ENCODE measurements around the gene GATAD2B.
"Not testable (repeated sequence)": the region's sequence is repeated elsewhere in the genome, so short reads cannot be mapped to it uniquely, and the experiment has no call there.

GATAD2B gene

DNA sequence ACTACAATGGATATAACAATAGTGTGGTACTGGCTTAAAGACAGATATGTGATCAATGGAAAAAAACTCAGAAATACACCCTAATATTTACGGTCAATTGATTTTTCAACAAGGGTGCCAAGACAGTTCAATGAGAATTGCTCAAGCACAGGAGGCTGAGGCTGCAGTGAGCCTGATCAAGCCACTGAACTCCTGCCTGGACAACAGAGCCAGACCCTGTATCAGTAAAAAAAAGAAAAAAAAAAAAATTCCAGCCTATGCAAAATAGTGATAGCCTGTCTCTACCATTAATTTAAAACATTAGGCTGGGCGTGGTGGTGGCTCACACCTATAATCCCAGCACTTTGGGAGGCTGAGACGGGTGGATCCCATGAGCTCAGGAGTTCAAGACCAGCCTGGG lies 77.6 kb downstream of the GATAD2B start:
- H3K27ac ChIP-seq = no peak overlapping the region
- no peak for DNase-seq (ENCODE audit: low read depth, low spot score)

DNA sequence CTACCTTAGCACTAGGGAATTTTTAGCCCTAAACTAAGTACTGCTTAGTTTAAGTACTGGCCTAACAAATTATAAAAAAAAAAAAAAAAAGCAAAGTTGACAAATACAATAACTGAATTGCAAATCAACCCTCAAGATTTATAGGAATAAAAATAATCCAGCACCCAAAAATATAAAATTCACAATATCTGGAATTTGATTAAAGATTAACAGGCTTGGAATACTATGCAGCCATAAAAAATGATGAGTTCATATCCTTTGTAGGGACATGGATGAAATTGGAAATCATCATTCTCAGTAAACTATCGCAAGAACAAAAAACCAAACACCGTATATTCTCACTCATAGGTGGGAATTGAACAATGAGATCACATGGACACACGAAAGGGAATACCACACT lies 78.4 kb downstream of the GATAD2B start:
- DNase-seq (ENCODE audit: low read depth, low spot score); H3K27ac ChIP-seq: not testable (repeated sequence)

DNA sequence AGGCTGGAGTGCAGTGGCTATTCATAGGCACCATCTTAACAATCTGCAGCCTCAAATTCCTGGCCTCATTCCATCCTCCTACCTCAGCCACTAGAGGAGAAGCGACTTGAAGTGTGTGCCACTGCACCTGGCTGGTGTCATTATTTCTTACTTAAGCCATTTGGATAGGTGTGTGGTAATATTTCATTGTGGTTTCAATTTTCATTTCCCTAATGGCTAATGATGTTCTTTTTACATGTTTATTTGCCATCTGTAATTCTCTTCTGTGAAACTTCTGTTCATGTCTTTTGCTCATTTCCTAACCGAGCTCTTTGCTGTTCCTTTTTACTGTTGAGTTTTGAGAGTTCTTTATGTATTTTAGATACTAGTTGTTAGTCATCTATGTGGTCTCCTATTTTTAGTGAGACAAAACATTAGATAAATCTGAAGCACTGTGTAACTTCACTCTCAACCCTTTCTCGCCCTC lies 80.7 kb downstream of the GATAD2B start:
- no peak for DNase-seq (ENCODE audit: low read depth, low spot score)
- H3K27ac ChIP-seq = no peak overlapping the region

DNA sequence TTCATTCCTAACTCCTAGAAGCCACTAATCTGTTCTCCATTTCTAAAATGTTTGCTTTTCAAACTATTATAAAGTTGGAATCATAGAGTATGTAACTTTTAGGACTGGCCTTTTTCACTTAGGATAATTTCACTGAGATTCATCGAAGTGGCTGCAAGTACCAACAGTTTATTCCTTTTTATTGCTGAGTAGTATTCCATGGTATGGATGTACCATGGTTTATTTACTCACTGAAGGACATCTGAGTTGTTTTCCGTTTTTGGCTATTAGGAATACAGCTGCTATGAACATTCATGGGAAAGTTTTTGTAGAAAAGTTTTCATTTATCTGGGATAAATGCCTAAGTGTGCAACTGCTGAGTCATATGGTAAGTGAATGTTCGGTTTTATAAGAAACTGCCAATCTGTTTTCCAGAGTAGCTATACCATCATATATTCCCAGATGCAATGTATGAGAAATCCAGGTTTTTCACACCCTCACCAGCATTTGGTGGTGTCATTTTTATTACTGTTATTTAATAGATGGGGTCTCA lies 81.2 kb downstream of the GATAD2B start:
- no peak for DNase-seq (ENCODE audit: low read depth, low spot score)

DNA sequence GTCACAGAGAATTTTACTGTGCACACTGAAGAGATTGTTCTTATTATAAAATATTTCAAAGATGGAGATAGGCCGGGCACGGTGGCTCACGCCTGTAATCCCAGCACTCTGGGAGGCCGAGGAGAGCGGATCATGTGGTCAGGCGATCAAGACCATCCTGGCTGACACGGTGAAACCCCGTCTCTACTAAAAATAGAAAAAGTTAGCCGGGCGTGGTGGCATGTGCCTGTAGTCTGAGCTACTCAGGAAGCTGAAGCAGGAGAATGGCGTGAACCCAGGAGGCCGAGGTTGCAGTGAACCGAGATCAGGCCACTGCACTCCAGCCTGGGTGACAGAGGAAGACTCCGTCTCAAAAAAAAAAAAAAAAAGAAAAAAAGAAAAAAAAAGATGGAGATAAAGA lies 82.0 kb downstream of the GATAD2B start:
- not testable (repeated sequence) for H3K27ac ChIP-seq; DNase-seq (ENCODE audit: low read depth, low spot score)

More for the DNA sequence above, 81.2 kb downstream of the GATAD2B start:
- H3K27ac ChIP-seq = no peak overlapping the region

DNA sequence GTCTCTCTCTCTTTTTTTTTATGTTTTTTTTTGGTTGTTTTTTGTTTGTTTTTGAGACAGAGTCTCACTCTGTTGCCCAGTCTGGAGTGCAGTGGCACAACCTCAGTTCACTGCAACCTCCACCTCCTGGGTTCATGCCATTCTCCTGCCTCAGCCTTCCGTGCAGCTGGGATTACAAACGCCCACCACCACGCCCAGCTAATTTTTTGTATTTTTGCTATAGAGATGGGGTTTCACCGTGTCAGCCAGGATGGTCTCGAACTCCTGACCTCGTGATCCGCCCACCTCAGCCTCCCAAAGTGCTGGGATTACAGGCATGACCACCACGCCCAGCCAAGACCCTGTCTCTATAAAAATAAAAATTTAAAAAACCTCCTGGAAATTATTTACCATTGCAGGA lies 88.8 kb downstream of the GATAD2B start:
- not testable (repeated sequence) for H3K27ac ChIP-seq; DNase-seq (ENCODE audit: low read depth, low spot score)

DNA sequence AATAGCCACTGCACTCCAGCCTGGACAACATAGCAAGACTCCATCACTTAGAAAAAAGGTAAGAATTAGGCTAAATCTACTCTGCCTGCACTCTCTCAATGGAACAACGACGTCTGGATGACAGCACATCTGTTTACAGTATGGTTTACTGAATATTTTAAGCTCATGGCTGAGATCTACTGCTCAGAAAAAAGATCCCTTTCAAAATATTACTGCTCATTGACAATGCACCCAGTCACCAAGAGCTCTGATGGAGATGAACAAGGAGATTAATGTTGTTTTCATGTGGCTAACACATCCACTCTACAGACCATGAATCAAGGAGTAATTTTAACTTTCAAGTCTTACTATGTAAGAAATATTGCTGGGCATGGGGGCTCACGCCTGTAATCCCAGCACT lies 89.6 kb downstream of the GATAD2B start:
- H3K27ac ChIP-seq = no peak overlapping the region
- no peak for DNase-seq (ENCODE audit: low read depth, low spot score)

DNA sequence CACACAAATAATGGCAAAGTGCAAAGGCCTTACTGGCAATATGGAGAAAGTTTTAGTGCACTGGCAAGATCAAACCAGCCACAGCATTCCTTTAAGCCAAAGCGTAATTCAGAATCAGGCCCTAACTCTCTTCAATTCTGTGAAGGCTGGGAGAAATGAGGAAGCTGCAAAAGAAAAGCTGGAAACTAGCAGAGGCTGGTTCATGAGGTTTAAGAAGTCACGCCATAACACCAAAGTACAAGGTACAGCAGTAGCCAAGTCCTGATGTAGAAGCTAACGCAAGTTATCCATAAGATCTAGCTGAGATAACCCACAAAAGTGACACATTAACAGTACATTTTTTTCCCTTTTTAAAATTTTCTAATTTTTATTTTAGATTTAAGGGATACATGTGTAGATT lies 90.5 kb downstream of the GATAD2B start:
- no peak for DNase-seq (ENCODE audit: low read depth, low spot score)
- H3K27ac ChIP-seq = no peak overlapping the region

DNA sequence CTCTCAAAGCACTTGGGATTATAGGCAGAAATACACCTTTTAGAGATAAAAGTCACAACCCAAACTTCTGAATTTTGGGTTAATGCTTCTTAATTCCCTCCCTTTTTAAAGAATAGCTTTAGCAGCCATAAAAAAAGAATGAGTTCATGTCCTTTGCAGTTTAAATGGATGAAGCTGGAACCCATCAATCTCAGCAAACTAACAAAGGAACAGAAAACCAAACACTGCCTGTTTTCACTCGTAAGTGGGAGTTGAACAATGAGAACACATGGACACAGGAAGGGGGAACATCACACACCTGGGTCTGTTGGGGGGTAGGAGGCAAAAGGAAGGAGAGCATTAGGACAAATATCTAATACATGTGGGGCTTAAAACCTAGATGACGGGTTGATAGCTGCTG lies 91.7 kb downstream of the GATAD2B start:
- no peak overlapping the region for H3K27ac ChIP-seq
- no peak for DNase-seq (ENCODE audit: low read depth, low spot score)

DNA sequence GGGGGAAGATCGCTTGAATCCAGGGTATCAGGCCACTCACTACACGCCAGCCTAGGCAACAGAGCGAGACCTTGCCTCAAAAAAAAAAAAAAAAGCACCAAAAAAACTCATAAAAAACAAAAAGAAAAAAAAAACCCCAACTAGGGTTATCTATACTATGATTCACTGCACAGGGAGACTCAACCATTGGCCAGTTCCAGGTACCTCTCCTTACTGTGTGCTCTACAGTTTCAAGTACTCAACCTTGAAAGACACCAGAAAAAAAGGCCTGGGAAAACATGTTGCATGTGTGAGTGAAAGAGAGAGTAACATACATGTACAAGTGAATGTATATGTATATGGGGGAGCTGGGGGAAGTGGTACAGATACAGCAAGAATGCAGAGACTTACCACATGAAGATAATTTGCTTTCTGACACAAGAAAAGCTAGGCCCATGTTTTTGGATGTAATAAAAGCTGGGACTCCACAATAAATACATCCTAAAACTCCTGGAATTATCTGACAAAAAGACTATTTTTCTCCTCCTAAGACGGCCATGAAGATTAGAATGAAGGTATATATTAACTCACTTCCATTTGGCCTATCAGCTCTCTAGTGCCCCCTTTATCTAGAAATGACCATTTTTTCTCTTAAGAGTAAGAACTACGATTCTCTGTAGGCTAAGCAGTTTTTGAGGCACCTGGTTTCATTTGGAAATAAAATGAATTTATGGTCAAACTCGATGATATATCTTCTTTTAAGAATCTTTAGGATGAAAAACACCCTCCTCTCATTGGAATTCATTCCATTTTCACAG lies 95.4 kb downstream of the GATAD2B start:
- H3K27ac ChIP-seq = no peak overlapping the region
- no peak for DNase-seq (ENCODE audit: low read depth, low spot score)

DNA sequence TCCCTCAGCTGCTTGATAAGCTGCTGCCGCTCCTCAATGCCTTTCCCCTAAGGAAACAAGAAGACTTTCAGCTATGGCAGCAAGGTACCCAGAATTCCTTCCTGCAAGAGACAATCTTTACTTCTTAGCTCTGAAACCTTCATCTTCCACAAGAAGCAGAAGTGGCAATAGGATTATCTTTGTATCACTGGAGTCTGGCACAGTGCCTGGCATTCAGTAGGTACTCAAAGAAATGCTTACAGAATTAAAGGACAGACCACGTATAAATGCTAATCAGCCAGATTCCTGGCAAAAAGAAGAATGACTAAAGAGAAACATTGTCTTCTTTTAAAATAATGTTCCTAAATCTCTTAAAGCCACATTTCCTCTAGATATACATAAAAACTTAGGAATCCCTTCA lies 103.9 kb downstream of the GATAD2B start:
- no peak for DNase-seq (ENCODE audit: low read depth, low spot score)
- H3K27ac ChIP-seq = no peak overlapping the region

DNA sequence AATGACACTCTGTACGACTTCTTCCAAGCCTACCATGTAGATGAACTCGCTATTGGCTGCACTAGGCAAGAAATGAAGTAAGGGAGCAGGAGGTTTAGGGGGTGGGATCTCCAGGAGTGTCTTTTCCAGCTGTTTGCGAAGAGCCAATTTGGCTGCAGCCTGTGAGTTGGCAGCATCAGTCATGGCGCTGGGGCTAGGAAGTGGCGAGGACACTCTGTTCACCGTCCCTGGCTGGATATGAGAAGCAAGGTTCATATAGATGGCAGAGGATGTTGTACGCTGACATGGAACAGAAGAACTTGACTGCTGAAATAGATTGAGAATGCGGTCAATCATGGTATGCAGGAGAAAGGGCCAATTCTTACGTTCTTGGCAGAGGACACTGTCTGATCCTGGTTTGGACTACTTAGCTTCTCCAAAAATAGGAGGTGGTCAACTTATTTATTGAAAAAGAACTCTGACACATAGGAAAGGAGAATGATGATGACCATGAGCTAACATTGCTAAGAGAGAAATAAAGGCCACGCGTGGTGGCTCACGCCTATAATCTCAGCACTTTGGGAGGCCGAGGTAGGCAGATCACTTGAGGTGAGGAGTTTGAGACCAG lies 106.4 kb downstream of the GATAD2B start:
- DNase-seq (ENCODE audit: low read depth, low spot score) = no peak
- no peak overlapping the region for H3K27ac ChIP-seq

DNA sequence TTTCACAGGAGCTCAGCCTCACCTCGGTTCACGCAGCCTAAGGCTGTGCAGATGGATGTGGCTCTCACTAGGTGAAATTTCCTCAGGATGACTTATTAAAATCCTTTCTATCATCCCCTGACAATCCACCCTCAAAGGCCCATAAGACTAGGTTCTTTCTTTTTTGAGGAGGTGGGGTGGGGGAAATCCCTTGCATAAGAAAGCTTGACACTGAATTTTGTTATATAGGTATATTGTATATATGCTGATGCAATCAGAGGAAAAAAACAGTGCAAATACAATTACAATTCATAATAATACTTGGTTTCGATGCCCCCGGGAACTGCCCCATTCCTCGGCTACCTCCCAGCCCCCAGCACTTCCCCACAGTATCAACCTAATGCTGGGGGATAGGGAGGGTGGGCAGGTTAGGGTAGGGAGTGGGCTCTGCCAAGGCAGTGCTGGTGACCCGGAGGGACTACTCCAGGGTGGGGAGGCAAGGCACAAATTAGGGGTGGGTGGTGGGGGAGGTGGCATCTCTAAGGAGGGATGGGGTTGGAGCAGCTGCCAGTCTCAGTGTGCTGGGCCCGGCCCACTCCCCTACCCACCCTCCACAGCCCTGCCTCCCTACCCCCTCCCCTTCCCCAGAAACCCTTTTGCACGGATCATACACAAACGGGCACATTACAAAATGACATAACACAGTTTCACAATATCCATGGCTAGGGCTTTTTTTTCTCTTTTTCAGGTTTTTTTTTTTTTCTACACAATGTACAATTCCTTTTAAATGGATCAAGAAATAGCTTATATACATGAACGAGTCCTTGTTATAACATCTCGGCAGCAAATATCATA lies 116.7 kb downstream of the GATAD2B start:
- DNase-seq (ENCODE audit: low read depth, low spot score) = no peak
- peak overlapping the region; percentile 88 for H3K27ac ChIP-seq

DNA sequence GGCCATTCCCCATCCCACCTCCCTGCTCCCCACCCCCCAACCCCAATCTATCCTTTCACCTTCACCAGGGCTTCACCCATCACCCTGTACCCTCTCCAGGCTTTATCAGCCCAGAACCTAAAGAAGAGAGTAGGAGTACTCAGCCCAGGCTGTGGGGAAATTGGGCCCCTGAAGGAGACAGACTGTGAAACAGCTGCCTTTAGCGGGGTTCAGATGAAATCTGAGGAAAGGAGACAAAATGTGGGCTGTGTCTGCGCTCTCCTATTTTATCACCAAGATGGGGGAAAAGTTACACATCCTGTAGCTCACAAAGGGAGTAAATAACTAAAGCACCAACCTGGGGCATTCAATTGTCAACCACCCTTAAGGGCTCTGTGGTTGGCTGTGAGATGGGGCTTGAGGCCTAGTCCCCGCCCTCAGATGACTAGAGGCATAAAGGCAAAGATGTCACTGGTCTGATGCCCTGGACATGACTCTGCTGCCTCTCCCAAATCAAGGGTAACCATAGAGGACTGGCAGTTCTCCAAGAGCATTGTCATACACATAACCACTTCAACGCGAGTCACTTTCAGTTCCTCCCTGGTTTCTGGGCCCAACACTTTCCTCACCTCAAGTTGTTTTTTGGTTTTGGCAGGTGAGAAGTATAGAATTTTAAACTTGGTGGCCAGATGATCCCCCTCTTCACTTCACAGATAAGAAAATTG lies 117.6 kb downstream of the GATAD2B start:
- peak; percentile 77 for DNase-seq (ENCODE audit: low read depth, low spot score)
- peak overlapping the region; percentile 88 for H3K27ac ChIP-seq

DNA sequence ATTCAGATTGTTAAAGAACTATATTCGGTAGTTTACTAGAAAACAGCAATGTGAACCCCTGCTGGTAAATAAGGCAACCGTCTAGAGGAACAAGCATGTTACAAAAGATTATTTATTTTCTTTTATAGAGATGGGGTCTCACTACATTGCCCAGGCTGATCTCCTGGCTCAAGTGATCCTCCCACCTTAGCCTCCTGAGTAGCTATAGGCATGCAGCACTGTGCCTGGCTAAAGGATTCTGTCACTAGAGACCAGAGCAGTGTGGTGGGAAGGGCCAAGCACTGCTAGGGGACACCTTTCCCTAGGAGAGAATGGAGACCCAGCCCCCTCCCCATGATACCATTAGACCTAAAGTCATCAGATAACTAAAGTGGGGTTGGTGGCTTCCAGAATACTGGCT lies 118.7 kb downstream of the GATAD2B start:
- no peak overlapping the region for H3K27ac ChIP-seq
- no peak for DNase-seq (ENCODE audit: low read depth, low spot score)

DNA sequence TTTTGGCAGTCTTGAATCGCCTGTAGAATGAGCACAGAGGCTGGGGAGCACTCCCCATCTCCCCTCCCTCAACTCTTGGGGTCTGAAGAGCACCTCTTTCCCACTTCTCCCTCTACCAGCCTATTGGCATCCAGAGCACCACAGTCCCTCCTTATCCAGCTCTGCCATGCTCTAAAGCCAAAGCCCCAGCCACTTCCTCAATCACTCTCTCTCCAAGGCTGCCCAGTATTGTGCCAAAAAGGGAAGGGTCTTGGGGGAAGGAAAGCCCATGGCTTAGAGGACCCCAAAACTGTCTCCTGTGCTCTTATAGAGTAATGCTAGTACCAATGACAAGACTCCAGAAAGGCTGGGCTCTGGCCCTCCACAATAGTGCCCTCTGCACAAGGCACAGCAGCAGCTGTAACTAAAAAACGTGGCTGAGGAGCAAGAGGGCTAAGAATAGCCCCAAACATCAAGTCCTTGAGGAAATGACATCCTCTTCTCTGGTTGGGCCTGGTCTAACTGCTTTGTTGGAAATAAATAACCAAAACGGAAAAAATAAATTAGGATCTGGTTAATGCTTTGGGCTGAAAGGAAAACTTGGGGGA lies 119.2 kb downstream of the GATAD2B start:
- DNase-seq (ENCODE audit: low read depth, low spot score) = no peak
- no peak overlapping the region for H3K27ac ChIP-seq

DNA sequence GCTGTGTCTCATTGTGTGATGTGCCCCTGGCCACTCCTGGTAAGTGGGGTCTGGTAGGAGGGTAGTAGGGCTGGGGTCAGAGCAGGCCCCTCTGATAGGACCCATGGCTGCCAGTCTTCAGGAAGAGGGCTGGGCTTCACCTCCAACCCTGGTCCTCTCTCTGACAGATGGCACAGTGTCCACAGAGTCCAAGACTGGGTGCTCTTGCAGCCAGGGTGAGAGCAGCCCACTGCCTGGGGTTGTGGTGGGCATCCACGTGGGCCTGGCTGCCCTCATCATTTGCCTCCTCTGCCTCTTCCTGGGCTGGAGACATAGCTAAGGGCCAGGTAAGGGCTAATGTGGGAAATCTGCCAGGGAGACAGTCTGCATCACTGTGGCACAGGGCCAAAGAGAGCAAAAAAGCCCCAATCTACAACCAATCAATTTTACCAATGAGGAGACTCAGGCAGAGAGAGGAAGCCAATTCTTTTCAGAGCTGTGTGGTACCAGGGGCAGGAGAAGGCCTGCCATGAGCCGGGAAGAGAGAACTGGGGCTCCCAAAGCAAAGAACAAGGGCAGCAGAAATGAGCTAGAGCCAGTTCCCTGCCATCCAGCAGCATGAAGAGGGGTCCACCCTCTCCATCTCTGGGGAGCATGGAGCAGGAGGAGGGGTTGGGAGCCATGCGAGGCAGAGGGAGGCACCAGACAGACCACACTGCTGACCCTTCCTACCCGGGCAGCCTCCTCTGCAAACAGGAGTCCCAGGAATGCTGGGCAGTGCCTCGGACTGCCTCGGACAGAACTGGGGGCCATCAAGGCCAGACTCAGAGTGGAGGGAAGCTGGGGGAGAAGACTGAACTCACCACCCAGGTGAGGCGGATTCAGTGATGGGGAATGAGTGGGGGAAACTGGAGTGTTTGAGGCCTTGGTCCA lies 120.7 kb downstream of the GATAD2B start:
- DNase-seq (ENCODE audit: low read depth, low spot score) = no peak

DNA sequence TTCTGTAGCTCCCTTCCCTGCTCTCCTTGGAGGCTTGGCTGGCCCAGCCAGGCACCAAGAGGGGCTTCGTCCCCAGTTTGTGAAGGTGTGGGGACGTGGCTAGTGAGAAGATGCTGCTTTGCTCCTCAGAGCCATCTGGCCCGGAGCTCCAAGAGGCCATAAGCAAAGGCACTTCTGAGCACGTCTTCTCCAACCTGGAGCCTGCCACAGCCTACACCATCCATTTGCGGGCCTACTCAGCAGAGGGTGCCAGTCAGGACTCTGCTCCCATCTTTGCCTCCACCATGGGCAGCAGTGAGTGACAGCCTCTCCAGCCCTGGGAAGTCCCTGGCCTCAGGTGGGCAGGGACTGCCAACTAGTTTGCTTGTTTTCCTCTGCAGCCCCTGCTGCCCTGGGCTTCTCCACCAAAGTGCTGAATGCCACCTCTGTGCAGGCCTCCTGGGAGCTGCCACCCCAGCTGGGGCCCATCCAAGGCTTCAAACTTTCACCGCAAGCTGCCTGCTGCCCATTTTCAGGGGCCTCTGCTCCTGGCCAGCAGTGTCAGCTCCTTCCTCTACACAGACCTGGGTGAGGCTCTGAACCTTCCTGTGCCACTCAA lies 121.6 kb downstream of the GATAD2B start:
- no peak overlapping the region for H3K27ac ChIP-seq
- no peak for DNase-seq (ENCODE audit: low read depth, low spot score)

More for the DNA sequence above, 120.7 kb downstream of the GATAD2B start:
- H3K27ac ChIP-seq = no peak overlapping the region

Measured in epithelial cell of prostate (primary cell).